ENCODE measurements around the gene APRT.
"Not testable (repeated sequence)": the region's sequence is repeated elsewhere in the genome, so short reads cannot be mapped to it uniquely, and the experiment has no call there.

The APRT gene

GRCh38 chr16:88842308-88842756 is 30.6 kb upstream of the APRT start:
- DNase-seq (ENCODE audit: low read depth in 2 of 2): no peak

- no peak for DNase-seq (ENCODE audit: low read depth in 2 of 2)
Observed at GRCh38 chr16:88841521-88842307, 30.0 kb upstream of the APRT start.

- DNase-seq (ENCODE audit: low read depth in 2 of 2): no peak
Observed at GRCh38 chr16:88840600-88841215, 29.0 kb upstream of the APRT start.

GRCh38 chr16:88839745-88840599 is 28.2 kb upstream of the APRT start:
- DNase-seq (ENCODE audit: low read depth in 2 of 2): no peak

GRCh38 chr16:88839026-88839529 is 27.4 kb upstream of the APRT start:
- DNase-seq (ENCODE audit: low read depth in 2 of 2): no peak

GRCh38 chr16:88838566-88838965 is 26.8 kb upstream of the APRT start:
- no peak for DNase-seq (ENCODE audit: low read depth in 2 of 2)

GRCh38 chr16:88837806-88838205 is 26.1 kb upstream of the APRT start:
- DNase-seq (ENCODE audit: low read depth in 2 of 2): no peak

- DNase-seq (ENCODE audit: low read depth in 2 of 2): no peak
Observed at GRCh38 chr16:88836791-88837190, 25.1 kb upstream of the APRT start.

- DNase-seq (ENCODE audit: low read depth in 2 of 2): no peak
Observed at GRCh38 chr16:88835818-88836217, 24.1 kb upstream of the APRT start.

- no peak for DNase-seq (ENCODE audit: low read depth in 2 of 2)
Observed at GRCh38 chr16:88835383-88835782, 23.7 kb upstream of the APRT start.

- no peak for DNase-seq (ENCODE audit: low read depth in 2 of 2)
Observed at GRCh38 chr16:88834670-88835069, 22.9 kb upstream of the APRT start.

GRCh38 chr16:88833086-88833485 is 21.4 kb upstream of the APRT start:
- DNase-seq (ENCODE audit: low read depth in 2 of 2): no peak

GRCh38 chr16:88831838-88832237 is 20.1 kb upstream of the APRT start:
- DNase-seq (ENCODE audit: low read depth in 2 of 2): no peak

GRCh38 chr16:88830783-88831182 is 19.1 kb upstream of the APRT start:
- DNase-seq (ENCODE audit: low read depth in 2 of 2): no peak

- no peak for DNase-seq (ENCODE audit: low read depth in 2 of 2)
Observed at GRCh38 chr16:88830258-88830657, 18.5 kb upstream of the APRT start.

- no peak for DNase-seq (ENCODE audit: low read depth in 2 of 2)
Observed at GRCh38 chr16:88828711-88829110, 17.0 kb upstream of the APRT start.

- no peak for DNase-seq (ENCODE audit: low read depth in 2 of 2)
Observed at GRCh38 chr16:88827727-88828126, 16.0 kb upstream of the APRT start.

GRCh38 chr16:88826070-88826840 is 14.5 kb upstream of the APRT start:
- DNase-seq (ENCODE audit: low read depth in 2 of 2): no peak

GRCh38 chr16:88825146-88825545 is 13.4 kb upstream of the APRT start:
- no peak for DNase-seq (ENCODE audit: low read depth in 2 of 2)

- no peak for DNase-seq (ENCODE audit: low read depth in 2 of 2)
Observed at GRCh38 chr16:88824256-88825077, 12.7 kb upstream of the APRT start.

- not testable (repeated sequence) for DNase-seq (ENCODE audit: low read depth in 2 of 2)
Observed at GRCh38 chr16:88823646-88824045, 11.9 kb upstream of the APRT start.
